GM12878 (cell line): ENCODE measurements around the gene ADD2. TPM values are rescaled to one million over a fixed set of nuclear protein-coding genes. Genes with fewer than 3 reads are reported as not detected.

Source experiments
- ATAC-seq: fragments of 200-7000 bp; cut with Tn5 transposase; 3 replicates; pipeline ENCODE4 v1.9.1; 2020; ENCODE audit warnings: mild to moderate bottlenecking, moderate library complexity
- BruUV-seq: library from RNA; stranded (reverse); fragments of 400-500 nt; replicated peaks from 2 replicates; lab custom pipeline; 2021; lab: Mats Ljungman, UMichigan
- CTCF ChIA-PET: fragments of 300-600 bp; sonication (Branson Sonifier 250); formaldehyde crosslinking; extraction: SDS; loops from one replicate; lab custom pipeline; 2021; ENCODE audit warnings: inconsistent platforms; lab: Yijun Ruan, JAX
- POLR2A ChIA-PET: fragments of 350-600 bp; formaldehyde crosslinking; extraction: SDS; loops from one replicate; lab custom pipeline; 2021; ENCODE audit warnings: inconsistent platforms; lab: Charles Lee
- RAD21 ChIA-PET: fragments of 300-600 bp; sonication (Branson Sonifier 250); formaldehyde crosslinking; loops from one replicate; lab custom pipeline; 2023; ENCODE audit warnings: antibody characterized with exemption; ENCODE audit not compliant: unreplicated experiment; lab: Charles Lee
- SMC1A ChIA-PET: fragments of 300-600 bp; sonication (Branson Sonifier 250); formaldehyde crosslinking; loops from one replicate; lab custom pipeline; 2023; ENCODE audit not compliant: unreplicated experiment, uncharacterized antibody; lab: Charles Lee
- DNase-seq: peaks from one replicate; pipeline ENCODE4 v3.0.0-alpha.2; 2011; ENCODE audit warnings: low read depth, low spot score
- FAIRE-seq: peaks from 3 replicates; lab custom pipeline; 2011; peaks lifted over from hg19 to GRCh38; lab: Jason Lieb, UNC
- H2AFZ ChIP-seq: 2 replicates; pipeline ENCODE4 v1.6.0; 2011; ENCODE audit warnings: low read depth, low read length, control low read depth; ENCODE audit not compliant: control insufficient read depth
- H3K27ac ChIP-seq: 2 replicates; pipeline ENCODE4 v1.5.1; 2011; ENCODE audit warnings: control low read depth; ENCODE audit not compliant: control insufficient read depth, insufficient read depth
- H3K27me3 ChIP-seq, 2 experiments: replicated peaks in 1 of 2; 2 replicates each; pipeline versions ENCODE4 v1.6.0 to v1.6.1; 2011; ENCODE audit warnings: low read length in 1 of 2; ENCODE audit not compliant: control insufficient read depth in 2 of 2, insufficient read depth in 2 of 2
- H3K36me3 ChIP-seq, 2 experiments: 2 replicates each; pipeline ENCODE4 v1.5.1; 2011; ENCODE audit warnings: low read length in 1 of 2; ENCODE audit not compliant: control insufficient read depth in 2 of 2, insufficient read depth in 2 of 2
- H3K4me1 ChIP-seq: 2 replicates; pipeline ENCODE4 v1.6.1; 2011; ENCODE audit warnings: mild to moderate bottlenecking, low read length, moderate library complexity, mixed read lengths; ENCODE audit not compliant: control insufficient read depth, insufficient read depth
- H3K4me2 ChIP-seq: 2 replicates; pipeline ENCODE4 v1.6.0; 2011; ENCODE audit warnings: control low read depth; ENCODE audit not compliant: control insufficient read depth, insufficient read depth
- H3K4me3 ChIP-seq: fragments of 200-600 bp; sonication (generic); 2 replicates; pipeline ENCODE4 v1.5.1; 2016
- H3K79me2 ChIP-seq: 2 replicates; pipeline ENCODE4 v1.6.0; 2011; ENCODE audit warnings: low read length; ENCODE audit not compliant: control insufficient read depth, insufficient read depth
- H3K9ac ChIP-seq: 2 replicates; pipeline ENCODE4 v1.8.0; 2011; ENCODE audit warnings: low read length, control low read depth, mixed read lengths; ENCODE audit not compliant: control insufficient read depth, insufficient read depth
- H3K9me3 ChIP-seq: replicated peaks from 3 replicates; pipeline ENCODE4 v1.5.1; 2011; ENCODE audit warnings: mild to moderate bottlenecking, low read length; ENCODE audit not compliant: control insufficient read depth, insufficient read depth
- H4K20me1 ChIP-seq: 2 replicates; pipeline ENCODE4 v1.6.0; 2011; ENCODE audit not compliant: control insufficient read depth, insufficient read depth
- CEBPZ ChIP-seq: fragments of 150-350 bp; IDR thresholded peaks from 2 replicates; pipeline ENCODE4 v1.6.1; 2016; ENCODE audit warnings: low read depth, low read length
- IRF5 ChIP-seq: fragments of 450-650 bp; IDR thresholded peaks from 2 replicates; pipeline ENCODE4 v1.6.1; 2017; ENCODE audit warnings: borderline replicate concordance
- PAX5 ChIP-seq: IDR thresholded peaks from 2 replicates; pipeline ENCODE4 v1.6.1; 2011; ENCODE audit warnings: low read depth, low read length, borderline replicate concordance
- PAX8 ChIP-seq: fragments of 450-650 bp; IDR thresholded peaks from 2 replicates; pipeline ENCODE4 v1.6.1; 2017; ENCODE audit warnings: mild to moderate bottlenecking, moderate library complexity
- PML ChIP-seq: IDR thresholded peaks from 2 replicates; pipeline ENCODE4 v1.6.1; 2012; ENCODE audit warnings: low read length, inconsistent platforms
- RAD21 ChIP-seq: IDR thresholded peaks from 2 replicates; pipeline ENCODE4 v1.6.1; 2011; ENCODE audit warnings: mild to moderate bottlenecking, low read depth, low read length, moderate library complexity; ENCODE audit not compliant: insufficient read depth
- TARDBP ChIP-seq: IDR thresholded peaks from 2 replicates; pipeline ENCODE4 v1.6.1; 2016; ENCODE audit warnings: borderline replicate concordance
- USF1 ChIP-seq: IDR thresholded peaks from 2 replicates; pipeline ENCODE4 v1.6.1; 2011; ENCODE audit warnings: borderline replicate concordance, low read depth, mild to moderate bottlenecking, moderate library complexity, mixed read lengths, low read length; ENCODE audit not compliant: insufficient read depth; ENCODE audit errors: extremely low read length
- USF2 ChIP-seq: IDR thresholded peaks from 2 replicates; pipeline ENCODE4 v1.6.1; 2011; ENCODE audit warnings: low read depth, low read length, improper control_type of control experiment, borderline replicate concordance
- ZNF592 ChIP-seq: fragments of 450-650 bp; IDR thresholded peaks from 2 replicates; pipeline ENCODE4 v1.6.1; 2017; ENCODE audit warnings: mild to moderate bottlenecking, moderate library complexity
- WGBS: methylation state at CpG from one replicate; pipeline ENCODE4 v1.1.6; 2016; ENCODE audit warnings: low lambda C conversion rate; ENCODE audit not compliant: insufficient replicate concordance, insufficient coverage; ENCODE audit errors: missing lambda C conversion rate; 5-methylcytosine and 5-hydroxymethylcytosine counted together
- in situ Hi-C: fragments of 300-500 bp; cut with MboI; formaldehyde crosslinking; loops from 9 replicates; pipeline ENCODE4 v1.14.3; 2018; ENCODE audit warnings: mixed read lengths
- intact Hi-C: fragments of 100-400 bp; cut with micrococcal nuclease; formaldehyde crosslinking; loops from one replicate; pipeline ENCODE4 v1.14.2; 2022; ENCODE audit not compliant: unreplicated experiment
- polyA plus RNA-seq, 11 experiments: library from polyadenylated mRNA; depleted of rRNA in 4 of 11; unstranded in 6 of 11; stranded (reverse) in 5 of 11; fragments of >200 nt; fragmentation: Nextera tagmentation in 4 of 11; fragmentation: Illumina TruSeq in 1 of 11; extraction: Ambion mirVana in 4 of 11; extraction: Trizol in 1 of 11; gene quantifications; 1 replicate in 1 of 11; 2 replicates in 10 of 11; pipeline versions ENCODE4 v1.2.1 to v1.2.3, GENCODE V29; 2011 to 2016; ENCODE audit warnings: inconsistent platforms in 2 of 11, missing spikeins in 2 of 11, low read depth in 1 of 11
- total RNA-seq, 4 experiments: library from RNA; depleted of rRNA in 3 of 4; stranded (reverse); fragments of >200 nt in 3 of 4; fragmentation: Illumina TruSeq in 1 of 4; extraction: Trizol in 1 of 4; gene quantifications; 2 replicates each; pipeline versions ENCODE4 v1.2.1 to v1.2.3, GENCODE V29; 2013 to 2021

Gene ADD2
- total and polyA plus RNA-seq, 10 of the 15 experiments (the other 5 are each of a cell fraction or from before 2014, with no cell fraction given) = 0.05 to 0.13 (median 0.08) TPM; not detected in 7

DNA sequence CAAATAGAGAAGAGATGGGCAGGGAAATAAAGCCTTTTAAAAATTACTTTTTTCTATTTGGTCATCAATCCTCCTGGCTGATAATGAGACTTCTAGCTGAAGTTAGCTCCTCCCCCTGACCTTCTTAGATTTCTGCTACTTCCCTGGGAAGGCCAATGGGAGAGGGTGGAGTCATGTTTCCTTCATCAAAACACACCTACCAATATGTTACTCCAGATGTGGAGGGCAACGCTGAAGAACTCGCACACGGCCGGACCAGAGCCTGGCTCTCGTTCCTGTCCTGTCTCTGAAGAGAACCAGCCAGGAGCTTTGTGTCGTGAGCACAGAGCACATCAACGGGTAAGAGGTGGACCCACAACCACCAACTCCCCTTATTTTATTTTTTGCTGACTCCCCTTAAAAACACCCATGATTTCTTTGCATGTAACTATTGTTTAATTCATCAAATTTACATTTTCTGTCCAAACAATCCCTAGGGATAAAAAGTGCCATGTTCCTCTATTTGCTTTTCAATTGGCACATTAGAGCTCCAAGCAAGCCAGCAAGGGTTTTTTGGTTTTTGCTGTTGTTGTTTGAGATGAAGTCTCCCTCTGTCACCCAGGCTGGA is 94.9 kb downstream of the ADD2 start (continued):
- TF ChIP-seq ZNF592 = no peak
- no peak for TF ChIP-seq TARDBP

DNA sequence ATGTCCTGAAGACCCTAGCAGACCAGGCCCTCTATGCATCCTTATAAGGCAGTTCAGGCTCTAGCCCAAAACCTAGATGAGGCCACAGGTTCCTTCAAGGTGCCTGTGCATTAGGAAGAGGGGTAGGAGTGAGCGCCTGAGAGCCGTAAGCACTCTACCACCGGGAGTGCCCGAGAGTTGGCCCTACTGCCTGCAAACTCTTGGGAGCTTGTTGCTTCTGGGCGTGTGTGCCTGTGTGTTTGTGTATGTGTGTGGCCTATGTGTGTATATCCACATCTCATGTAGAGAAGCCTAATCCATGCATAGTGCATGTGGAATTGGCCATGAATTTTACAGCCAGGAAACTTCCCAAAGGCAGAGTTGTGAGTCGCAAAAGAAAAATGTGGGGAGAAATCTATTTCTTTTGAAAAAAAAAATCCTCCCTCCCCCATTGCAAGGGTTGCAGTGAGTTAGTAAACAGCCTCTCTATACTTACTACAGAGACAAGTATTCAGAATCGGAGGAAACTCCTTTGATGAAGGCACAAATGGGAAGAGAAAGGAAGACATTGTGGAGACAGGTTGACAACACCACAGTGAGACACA is 96.8 kb downstream of the ADD2 start:
- WGBS = 36% methylated on average over 7 of the region's 7 CpGs
- no peaks in the 10 kb centered on the region for H3K79me2 ChIP-seq
- H3K9me3 ChIP-seq = no peaks in the 10 kb centered on the region
- H3K27me3 ChIP-seq = no peaks in the 10 kb centered on the region; a peak in 3 of 4 replicates
- SMC1A ChIA-PET = interaction anchor here (1.0 kb wide), 1 partner anchor 9 kb away, joined by 3 read pairs; no protein-coding TSS in a partner anchor
- RAD21 ChIA-PET = no interaction called here
- no peak overlapping the region for H3K4me3 ChIP-seq
- CTCF ChIA-PET = no interaction called here
- no peak for FAIRE-seq
- no peak for ATAC-seq
- H3K27ac ChIP-seq = no peak overlapping the region
- no TSS peak for BruUV-seq
- H3K4me2 ChIP-seq = no peak overlapping the region
- in situ Hi-C loops = no loop called here
- no peaks in the 10 kb centered on the region for H4K20me1 ChIP-seq
- intact Hi-C loops = no loop called here
- H2AFZ ChIP-seq = no peak overlapping the region
- POLR2A ChIA-PET = no interaction called here
- no peak overlapping the region for H3K9ac ChIP-seq
- no peak for DNase-seq
- no peaks in the 10 kb centered on the region for H3K36me3 ChIP-seq
- H3K4me1 ChIP-seq = no peaks in the 10 kb centered on the region
- no peak for TF ChIP-seq RAD21
- TF ChIP-seq PAX5 = no peak
- TF ChIP-seq USF1 = no peak
- no peak for TF ChIP-seq PAX8
- no peak for TF ChIP-seq USF2
- no peak for TF ChIP-seq IRF5
- no peak for TF ChIP-seq CEBPZ
- TF ChIP-seq PML = no peak
